Liver (tissue), 9 donors: ENCODE results near the gene RETN. TPM values are rescaled to one million over a fixed set of nuclear protein-coding genes. Genes with fewer than 3 reads are reported as not detected.

Experiments
- DNase-seq: peaks from one replicate; pipeline ENCODE4 v3.0.0-alpha.2; 2017; ENCODE audit warnings: low spot score
- H3K27ac ChIP-seq, 2 donors: one replicate each; pipeline ENCODE4 v1.7.0; 2013; ENCODE audit warnings: inconsistent platforms in 2 of 2, low read length in 2 of 2, control low read depth in 1 of 2, low read depth in 1 of 2, mild to moderate bottlenecking in 1 of 2
- H3K27me3 ChIP-seq, 4 donors: one replicate each; pipeline versions ENCODE4 v1.6.1 to v1.7.0; 2013; ENCODE audit warnings: low read length in 3 of 4, inconsistent platforms in 1 of 4, mild to moderate bottlenecking in 1 of 4, moderate library complexity in 1 of 4; ENCODE audit not compliant: control insufficient read depth in 4 of 4, insufficient read depth in 4 of 4
- H3K36me3 ChIP-seq, 4 donors: one replicate each; pipeline versions ENCODE4 v1.6.1 to v1.7.0; 2013; ENCODE audit warnings: low read length in 3 of 4, mild to moderate bottlenecking in 3 of 4, low read depth in 1 of 4, moderate library complexity in 1 of 4; ENCODE audit not compliant: control insufficient read depth in 4 of 4, insufficient read depth in 3 of 4
- H3K4me1 ChIP-seq, 4 donors: one replicate each; pipeline versions ENCODE4 v1.6.1 to v1.7.0; 2013; ENCODE audit warnings: low read length in 3 of 4, mild to moderate bottlenecking in 3 of 4, moderate library complexity in 1 of 4; ENCODE audit not compliant: control insufficient read depth in 4 of 4, insufficient read depth in 4 of 4
- H3K4me3 ChIP-seq, 3 donors: one replicate each; pipeline versions ENCODE4 v1.6.1 to v1.7.0; 2013; ENCODE audit warnings: low read length in 3 of 3, control low read depth in 1 of 3, low read depth in 1 of 3, mild to moderate bottlenecking in 1 of 3
- H3K9ac ChIP-seq, 2 donors: one replicate each; pipeline ENCODE4 v1.7.0; 2013; ENCODE audit warnings: low read length in 2 of 2, mild to moderate bottlenecking in 2 of 2, moderate library complexity in 2 of 2, control low read depth in 1 of 2, low read depth in 1 of 2
- H3K9me3 ChIP-seq, 4 donors: one replicate each; pipeline versions ENCODE4 v1.6.1 to v1.7.0; 2013; ENCODE audit warnings: low read length in 3 of 4; ENCODE audit not compliant: control insufficient read depth in 4 of 4
- ATF3 ChIP-seq: IDR thresholded peaks from 2 replicates; pipeline ENCODE4 v1.6.1; 2016; ENCODE audit warnings: antibody characterized with exemption
- CTCF ChIP-seq: fragments of 150-350 bp; IDR thresholded peaks from 2 replicates; pipeline ENCODE4 v1.5.1; 2017; ENCODE audit warnings: improper control_type of control experiment, low read depth, low read length; ENCODE audit not compliant: missing input control
- EGR1 ChIP-seq, 2 donors: IDR thresholded peaks; 2 replicates each; pipeline ENCODE4 v1.6.1; 2016 to 2018; ENCODE audit warnings: antibody characterized with exemption in 2 of 2, low read depth in 2 of 2
- FOXA1 ChIP-seq: IDR thresholded peaks from 2 replicates; pipeline ENCODE4 v1.6.1; 2016; ENCODE audit warnings: antibody characterized with exemption
- FOXA2 ChIP-seq: IDR thresholded peaks from 2 replicates; pipeline ENCODE4 v1.6.1; 2016; ENCODE audit warnings: antibody characterized with exemption
- GABPA ChIP-seq, 2 donors: IDR thresholded peaks in 1 of 2; conservative IDR thresholded peaks in 1 of 2; 2 replicates each; pipeline ENCODE4 v1.6.1; 2016; ENCODE audit warnings: antibody characterized with exemption in 2 of 2, mild to moderate bottlenecking in 1 of 2, moderate library complexity in 1 of 2
- HNF4A ChIP-seq, 2 donors: conservative IDR thresholded peaks; 2 replicates each; pipeline ENCODE4 v1.6.1; 2016; ENCODE audit warnings: antibody characterized with exemption in 2 of 2, mild to moderate bottlenecking in 2 of 2
- HNF4G ChIP-seq: IDR thresholded peaks from 2 replicates; pipeline ENCODE4 v1.6.1; 2016; ENCODE audit warnings: antibody characterized with exemption
- JUND ChIP-seq, 2 donors: IDR thresholded peaks; 2 replicates each; pipeline ENCODE4 v1.6.1; 2016; ENCODE audit warnings: antibody characterized with exemption in 2 of 2
- NR2F2 ChIP-seq: IDR thresholded peaks from 2 replicates; pipeline ENCODE4 v1.6.1; 2016; ENCODE audit warnings: antibody characterized with exemption
- RAD21 ChIP-seq, 2 donors: IDR thresholded peaks; 2 replicates each; pipeline ENCODE4 v1.6.1; 2016; ENCODE audit warnings: antibody characterized with exemption in 2 of 2, mild to moderate bottlenecking in 2 of 2
- RXRA ChIP-seq, 2 donors: IDR thresholded peaks; 2 replicates each; pipeline ENCODE4 v1.6.1; 2017 to 2018; ENCODE audit warnings: antibody characterized with exemption in 2 of 2, mild to moderate bottlenecking in 1 of 2
- SP1 ChIP-seq: IDR thresholded peaks from 2 replicates; pipeline ENCODE4 v1.6.1; 2018; ENCODE audit warnings: antibody characterized with exemption, mild to moderate bottlenecking
- TAF1 ChIP-seq: conservative IDR thresholded peaks from 2 replicates; pipeline ENCODE4 v1.6.1; 2016; ENCODE audit warnings: antibody characterized with exemption, mild to moderate bottlenecking
- YY1 ChIP-seq: IDR thresholded peaks from 2 replicates; pipeline ENCODE4 v1.6.1; 2016; ENCODE audit warnings: antibody characterized with exemption, mild to moderate bottlenecking
- ZBTB33 ChIP-seq: IDR thresholded peaks from 2 replicates; pipeline ENCODE4 v1.6.1; 2016; ENCODE audit warnings: antibody characterized with exemption
- WGBS: extraction: QIAGEN DNeasy Blood & Tissue Kit; methylation state at CpG from one replicate; pipeline ENCODE4 v1.1.7; 2013; 5-methylcytosine and 5-hydroxymethylcytosine counted together
- polyA plus RNA-seq, 2 donors: library from polyadenylated mRNA; stranded (reverse) in 1 of 2; unstranded in 1 of 2; fragments of 200-250 nt in 1 of 2; fragments of >200 nt in 1 of 2; fragmentation: Nextera tagmentation in 1 of 2; extraction: Ambion mirVana in 1 of 2; gene quantifications; one replicate each; pipeline versions ENCODE4 v1.2.1 to v1.2.3, GENCODE V29; 2013 to 2015
- total RNA-seq, 2 donors: library from RNA; depleted of rRNA; stranded (reverse); fragments of >200 nt; gene quantifications; one replicate each; pipeline ENCODE4 v1.2.3, GENCODE V29; 2014
- TF ChIP-seq, protein P1 (sequence below): IDR thresholded peaks from 2 replicates; pipeline ENCODE4 v1.6.1; 2016; ENCODE audit warnings: antibody characterized with exemption, mild to moderate bottlenecking
- TF ChIP-seq, protein P2 (sequence below): IDR thresholded peaks from 2 replicates; pipeline ENCODE4 v1.6.1; 2016; ENCODE audit warnings: antibody characterized with exemption
- donor health status: healthy.
- donor health status: healthy.
- donor health status: healthy.
- donor health status: healthy.
- donor health status: healthy.

RETN gene
- total and polyA plus RNA-seq, 4 donors = 1.9 to 11.5 TPM; not detected in 2

GRCh38 chr19:7689165-7689564 is 20.3 kb downstream of the RETN start:
- H3K4me3 ChIP-seq = no peak overlapping the region
- no peaks in the 10 kb centered on the region for H3K4me1 ChIP-seq
- DNase-seq = no peak
- H3K27me3 ChIP-seq = no peaks in the 10 kb centered on the region
- no peak overlapping the region for H3K27ac ChIP-seq
- H3K9me3 ChIP-seq = no peaks in the 10 kb centered on the region
- TF ChIP-seq YY1 = no peak
- TF ChIP-seq ZBTB33 = no peak
- TF ChIP-seq GABPA (IDR thresholded peaks at IDR 0.05 in 1 of 2, conservative IDR thresholded peaks at IDR 0.05 in 1 of 2) = no peak
- TF ChIP-seq, protein P1, sequence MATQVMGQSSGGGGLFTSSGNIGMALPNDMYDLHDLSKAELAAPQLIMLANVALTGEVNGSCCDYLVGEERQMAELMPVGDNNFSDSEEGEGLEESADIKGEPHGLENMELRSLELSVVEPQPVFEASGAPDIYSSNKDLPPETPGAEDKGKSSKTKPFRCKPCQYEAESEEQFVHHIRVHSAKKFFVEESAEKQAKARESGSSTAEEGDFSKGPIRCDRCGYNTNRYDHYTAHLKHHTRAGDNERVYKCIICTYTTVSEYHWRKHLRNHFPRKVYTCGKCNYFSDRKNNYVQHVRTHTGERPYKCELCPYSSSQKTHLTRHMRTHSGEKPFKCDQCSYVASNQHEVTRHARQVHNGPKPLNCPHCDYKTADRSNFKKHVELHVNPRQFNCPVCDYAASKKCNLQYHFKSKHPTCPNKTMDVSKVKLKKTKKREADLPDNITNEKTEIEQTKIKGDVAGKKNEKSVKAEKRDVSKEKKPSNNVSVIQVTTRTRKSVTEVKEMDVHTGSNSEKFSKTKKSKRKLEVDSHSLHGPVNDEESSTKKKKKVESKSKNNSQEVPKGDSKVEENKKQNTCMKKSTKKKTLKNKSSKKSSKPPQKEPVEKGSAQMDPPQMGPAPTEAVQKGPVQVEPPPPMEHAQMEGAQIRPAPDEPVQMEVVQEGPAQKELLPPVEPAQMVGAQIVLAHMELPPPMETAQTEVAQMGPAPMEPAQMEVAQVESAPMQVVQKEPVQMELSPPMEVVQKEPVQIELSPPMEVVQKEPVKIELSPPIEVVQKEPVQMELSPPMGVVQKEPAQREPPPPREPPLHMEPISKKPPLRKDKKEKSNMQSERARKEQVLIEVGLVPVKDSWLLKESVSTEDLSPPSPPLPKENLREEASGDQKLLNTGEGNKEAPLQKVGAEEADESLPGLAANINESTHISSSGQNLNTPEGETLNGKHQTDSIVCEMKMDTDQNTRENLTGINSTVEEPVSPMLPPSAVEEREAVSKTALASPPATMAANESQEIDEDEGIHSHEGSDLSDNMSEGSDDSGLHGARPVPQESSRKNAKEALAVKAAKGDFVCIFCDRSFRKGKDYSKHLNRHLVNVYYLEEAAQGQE = no peak
- TF ChIP-seq RXRA (IDR thresholded peaks at IDR 0.05) = no peak
- no peak for TF ChIP-seq EGR1 (IDR thresholded peaks at IDR 0.05; ENCODE audit: low read depth in 2 of 2)
- TF ChIP-seq JUND (IDR thresholded peaks at IDR 0.05) = no peak
- TF ChIP-seq NR2F2 = no peak
- no peak for TF ChIP-seq HNF4G
- TF ChIP-seq RAD21 (IDR thresholded peaks at IDR 0.05) = no peak
- no peak overlapping the region for H3K9ac ChIP-seq
- H3K36me3 ChIP-seq = no peaks in the 10 kb centered on the region
- 34% methylated on average over 23 of the region's 23 CpGs for WGBS

DNA sequence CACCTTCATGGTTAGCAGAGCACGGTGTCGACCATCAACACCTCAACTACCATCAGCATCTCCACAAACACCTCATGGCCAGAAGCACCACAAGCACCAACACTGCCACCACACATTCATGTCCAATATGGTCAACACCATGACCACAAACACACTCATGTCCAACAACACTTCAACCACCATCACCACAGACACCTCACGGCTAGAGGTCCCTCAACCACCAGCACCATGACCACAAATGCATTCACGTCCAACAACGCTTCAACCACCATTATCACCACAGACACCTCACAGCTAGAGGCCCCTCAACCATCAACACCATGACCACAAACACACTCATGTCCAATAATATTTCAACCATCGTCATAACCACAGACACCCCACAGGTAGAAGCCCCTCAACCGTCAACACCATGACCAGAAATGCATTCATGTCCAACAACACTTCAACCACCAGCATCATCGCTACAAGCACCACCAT is 22.0 kb downstream of the RETN start:
- no peak for DNase-seq
- H3K4me1 ChIP-seq = no peaks in the 10 kb centered on the region
- H3K9ac ChIP-seq = no peak overlapping the region
- H3K27me3 ChIP-seq = no peaks in the 10 kb centered on the region
- TF ChIP-seq CTCF (no peak), EGR1 (IDR thresholded peaks at IDR 0.05; ENCODE audit: low read depth in 2 of 2) (no peak), FOXA1 (no peak), FOXA2 (no peak), SP1 (no peak), GABPA (IDR thresholded peaks at IDR 0.05 in 1 of 2, conservative IDR thresholded peaks at IDR 0.05 in 1 of 2) (no peak), TAF1 (no peak), HNF4A (conservative IDR thresholded peaks at IDR 0.05) (no peak), ATF3 (no peak), RAD21 (IDR thresholded peaks at IDR 0.05) (no peak)
- TF ChIP-seq, protein P2, sequence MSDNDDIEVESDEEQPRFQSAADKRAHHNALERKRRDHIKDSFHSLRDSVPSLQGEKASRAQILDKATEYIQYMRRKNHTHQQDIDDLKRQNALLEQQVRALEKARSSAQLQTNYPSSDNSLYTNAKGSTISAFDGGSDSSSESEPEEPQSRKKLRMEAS = no peak
- TF ChIP-seq, protein P1 = no peak
- no peak overlapping the region for H3K27ac ChIP-seq
- no peaks in the 10 kb centered on the region for H3K9me3 ChIP-seq
- H3K36me3 ChIP-seq = no peaks in the 10 kb centered on the region
- 88% methylated on average over 8 of the region's 8 CpGs for WGBS
- no peak overlapping the region for H3K4me3 ChIP-seq
